ENCODE data around the gene PDCD1LG2. TPM values are rescaled to one million over a fixed set of nuclear protein-coding genes. Genes with fewer than 3 reads are reported as not detected.
"Not testable (repeated sequence)": the region's sequence is repeated elsewhere in the genome, so short reads cannot be mapped to it uniquely, and the experiment has no call there.

Gene PDCD1LG2
- total and polyA plus RNA-seq, 2 of the 8 experiments (the other 6 are each of a cell fraction or from before 2014, with no cell fraction given), result not detected

DNA sequence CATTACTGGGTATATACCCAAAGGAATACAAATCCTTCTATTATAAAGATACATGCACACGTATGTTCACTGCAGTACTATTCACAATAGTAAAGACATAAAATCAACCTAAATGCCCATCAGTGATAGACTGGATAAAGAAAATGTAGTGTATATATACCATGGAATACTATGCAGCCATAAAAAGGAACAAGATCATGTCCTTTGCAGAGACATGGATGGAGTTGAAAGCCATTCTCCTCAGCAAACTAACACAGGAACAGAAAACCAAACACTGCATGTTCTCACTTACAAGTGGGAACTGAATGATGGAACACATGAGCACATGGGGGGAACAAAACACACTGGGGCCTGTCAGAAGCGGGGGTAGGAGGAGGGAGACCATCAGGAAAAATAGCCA is 71.4 kb downstream of the PDCD1LG2 start:
- H2BK15ac ChIP-seq (ENCODE audit: low read length); DNase-seq (ENCODE audit: low read depth in 1 of 2, low spot score in 2 of 2); H3K36me3 ChIP-seq (ENCODE audit: control insufficient read depth in 2 of 4, insufficient read depth in 4 of 4, low read length in 3 of 4); H3K56ac ChIP-seq (replicated peaks; ENCODE audit: insufficient read length, low read depth, low read length); H2BK12ac ChIP-seq (ENCODE audit: low read depth, low read length); H3K9me3 ChIP-seq (ENCODE audit: insufficient read depth in 2 of 2, low read depth in 1 of 2, low read length in 1 of 2); H4K8ac ChIP-seq (ENCODE audit: extremely low read depth, insufficient read depth, low read length); H4K91ac ChIP-seq (replicated peaks; ENCODE audit: insufficient read length, low read length); H3K23me2 ChIP-seq (ENCODE audit: low read depth, low read length); H3K27me3 ChIP-seq (replicated peaks in 1 of 4; ENCODE audit: control insufficient read depth in 3 of 4, extremely low read depth in 1 of 4, insufficient read depth in 3 of 4, low read length in 3 of 4); H3K18ac ChIP-seq (ENCODE audit: extremely low read depth, low read length); FAIRE-seq; H2AFZ ChIP-seq (ENCODE audit: low read length); H3K9ac ChIP-seq (replicated peaks in 1 of 4; ENCODE audit: extremely low read depth in 1 of 4, low read depth in 3 of 4, low read length in 3 of 4); H2BK20ac ChIP-seq (ENCODE audit: low read length); H3K14ac ChIP-seq (ENCODE audit: insufficient read length); H2BK5ac ChIP-seq (ENCODE audit: low read depth, low read length); H2AK5ac ChIP-seq (ENCODE audit: low read depth, low read length); H2BK120ac ChIP-seq (replicated peaks; ENCODE audit: low read depth, low read length); H3K23ac ChIP-seq (ENCODE audit: insufficient read length); H3K79me1 ChIP-seq (ENCODE audit: low read depth, low read length); POLR2A ChIA-PET (ENCODE audit: partially characterized antibody); H3K4me2 ChIP-seq (ENCODE audit: insufficient read depth in 1 of 2, low read depth in 2 of 2, low read length in 2 of 2); H3K79me2 ChIP-seq (ENCODE audit: control insufficient read depth in 1 of 2, insufficient read depth in 2 of 2, low read length in 2 of 2); H3K27ac ChIP-seq (ENCODE audit: low read depth, low read length); H3K4me3 ChIP-seq (ENCODE audit: extremely low read depth in 1 of 4, insufficient read depth in 2 of 4, low read depth in 3 of 4, low read length in 4 of 4); H3K4ac ChIP-seq (replicated peaks; ENCODE audit: insufficient read length, low read depth, low read length); H4K5ac ChIP-seq (ENCODE audit: insufficient read length, low read depth, low read length); H4K20me1 ChIP-seq (replicated peaks in 1 of 2; ENCODE audit: control insufficient read depth in 1 of 2, insufficient read depth in 2 of 2, low read length in 2 of 2); H3K4me1 ChIP-seq (replicated peaks in 1 of 4; ENCODE audit: control insufficient read depth in 3 of 4, insufficient read depth in 4 of 4, low read length in 3 of 4): not testable (repeated sequence)
- CTCF ChIA-PET (ENCODE audit: partially characterized antibody), result interaction anchor here (1.0 kb wide), 1 partner anchor 8 kb away, joined by 3 read pairs; no protein-coding TSS in a partner anchor
- 85% methylated on average over 2 of the region's 2 CpGs; no CpG with 5 or more reads in 1 of the 2 experiments for WGBS, 2 experiments (ENCODE audit: extremely low coverage in 1 of 2, insufficient coverage in 1 of 2, insufficient read length in 1 of 2, insufficient replicate concordance in 2 of 2, low coverage in 1 of 2, low lambda C conversion rate in 2 of 2, missing lambda C conversion rate in 1 of 2)
